GM21786 (cell line): ENCODE measurements around the gene GOLGA6L7.
"Not testable (repeated sequence)": the region's sequence is repeated elsewhere in the genome, so short reads cannot be mapped to it uniquely, and the experiment has no call there.

Experiments used
- ATAC-seq: cut with Tn5 transposase; IDR thresholded peaks from one replicate; pipeline ENCODE4 v1.9.1; 2021; ENCODE audit not compliant: unreplicated experiment

GOLGA6L7 gene

GRCh38 chr15:28844147-28844546, 4.3 kb downstream of the GOLGA6L7 start:
- ATAC-seq: not testable (repeated sequence)

GRCh38 chr15:28843520-28843919, 4.9 kb downstream of the GOLGA6L7 start:
- ATAC-seq: not testable (repeated sequence)

- ATAC-seq: not testable (repeated sequence)
These were observed 6.2 kb downstream of the GOLGA6L7 start for GRCh38 chr15:28842210-28842609.

GRCh38 chr15:28840285-28840684, 8.2 kb downstream of the GOLGA6L7 start:
- not testable (repeated sequence) for ATAC-seq

GRCh38 chr15:28834957-28835585, 13.4 kb downstream of the GOLGA6L7 start:
- not testable (repeated sequence) for ATAC-seq

GRCh38 chr15:28831897-28832587, 16.4 kb downstream of the GOLGA6L7 start:
- ATAC-seq: not testable (repeated sequence)

GRCh38 chr15:28821420-28821819, 27.0 kb downstream of the GOLGA6L7 start:
- not testable (repeated sequence) for ATAC-seq

- ATAC-seq: not testable (repeated sequence)
These were observed 28.5 kb downstream of the GOLGA6L7 start for GRCh38 chr15:28819930-28820295.

- not testable (repeated sequence) for ATAC-seq
These were observed 29.2 kb downstream of the GOLGA6L7 start for GRCh38 chr15:28819019-28819929.

GRCh38 chr15:28818168-28818567, 30.3 kb downstream of the GOLGA6L7 start:
- ATAC-seq: not testable (repeated sequence)

GRCh38 chr15:28814059-28814458, 34.4 kb downstream of the GOLGA6L7 start:
- not testable (repeated sequence) for ATAC-seq

GRCh38 chr15:28813392-28813791, 35.1 kb downstream of the GOLGA6L7 start:
- ATAC-seq: not testable (repeated sequence)

- not testable (repeated sequence) for ATAC-seq
These were observed 36.4 kb downstream of the GOLGA6L7 start for GRCh38 chr15:28811852-28812550.

GRCh38 chr15:28810444-28810843, 38.0 kb downstream of the GOLGA6L7 start:
- ATAC-seq: not testable (repeated sequence)

- ATAC-seq: not testable (repeated sequence)
These were observed 40.3 kb downstream of the GOLGA6L7 start for GRCh38 chr15:28808136-28808535.

- not testable (repeated sequence) for ATAC-seq
These were observed 48.1 kb downstream of the GOLGA6L7 start for GRCh38 chr15:28800366-28800765.

- ATAC-seq: not testable (repeated sequence)
These were observed 50.2 kb downstream of the GOLGA6L7 start for GRCh38 chr15:28798234-28798633.

- ATAC-seq: not testable (repeated sequence)
These were observed 54.2 kb downstream of the GOLGA6L7 start for GRCh38 chr15:28794231-28794630.
